Fibroblast of lung (primary cell): ENCODE results near the gene GTPBP6. TPM values are rescaled to one million over a fixed set of nuclear protein-coding genes. Genes with fewer than 3 reads are reported as not detected.

Source experiments
- DNase-seq, 2 donors: peaks; one replicate each; pipeline versions ENCODE4 v3.0.0 to v3.0.0-alpha.2; 2010; ENCODE audit warnings: low read depth in 2 of 2
- H2AFZ ChIP-seq: 2 replicates; pipeline ENCODE4 v1.5.1; 2012; ENCODE audit warnings: low read length, control low read depth, inconsistent platforms
- H3K27ac ChIP-seq: 2 replicates; pipeline ENCODE4 v1.5.1; 2011; ENCODE audit warnings: low read length, control low read depth; ENCODE audit not compliant: insufficient read depth
- H3K27me3 ChIP-seq: 2 replicates; pipeline ENCODE4 v1.5.1; 2011; ENCODE audit warnings: mild to moderate bottlenecking, low read length; ENCODE audit not compliant: control insufficient read depth, insufficient read depth
- H3K36me3 ChIP-seq: 2 replicates; pipeline ENCODE4 v1.5.1; 2011; ENCODE audit warnings: low read length; ENCODE audit not compliant: control insufficient read depth, insufficient read depth
- H3K4me1 ChIP-seq: 2 replicates; pipeline ENCODE4 v1.5.1; 2011; ENCODE audit warnings: low read length; ENCODE audit not compliant: control insufficient read depth, insufficient read depth; ENCODE audit errors: extremely low read depth
- H3K4me2 ChIP-seq: 2 replicates; pipeline ENCODE4 v1.5.1; 2011; ENCODE audit warnings: low read length, control low read depth; ENCODE audit not compliant: insufficient read depth; ENCODE audit errors: extremely low read depth
- H3K4me3 ChIP-seq, 4 experiments: fragments of 200-600 bp in 1 of 4; sonication (generic) in 1 of 4; replicated peaks in 1 of 4; 2 replicates each; pipeline ENCODE4 v1.5.1; 2011 to 2016; ENCODE audit warnings: low read length in 4 of 4, low read depth in 3 of 4, mild to moderate bottlenecking in 3 of 4, control low read depth in 2 of 4, inconsistent platforms in 1 of 4, mixed read lengths in 1 of 4; ENCODE audit not compliant: insufficient read depth in 1 of 4; ENCODE audit errors: control extremely low read depth in 1 of 4
- H3K79me2 ChIP-seq: 2 replicates; pipeline ENCODE4 v1.5.1; 2012; ENCODE audit warnings: mild to moderate bottlenecking, low read length, inconsistent platforms; ENCODE audit not compliant: control insufficient read depth, insufficient read depth
- H3K9ac ChIP-seq: 2 replicates; pipeline ENCODE4 v1.5.1; 2011; ENCODE audit warnings: mild to moderate bottlenecking, low read length, control low read depth; ENCODE audit not compliant: insufficient read depth
- H3K9me3 ChIP-seq: 2 replicates; pipeline ENCODE4 v1.5.1; 2012; ENCODE audit warnings: low read depth, low read length; ENCODE audit not compliant: control insufficient read depth, insufficient read depth
- H4K20me1 ChIP-seq: 2 replicates; pipeline ENCODE4 v1.5.1; 2011; ENCODE audit warnings: low read length; ENCODE audit not compliant: control insufficient read depth, insufficient read depth; ENCODE audit errors: extremely low read depth
- CTCF ChIP-seq, 2 donors: IDR thresholded peaks in 1 of 2; conservative IDR thresholded peaks in 1 of 2; 1 replicate in 1 of 2; 2 replicates in 1 of 2; pipeline ENCODE4 v1.5.1; 2011 to 2012; ENCODE audit warnings: low read length in 2 of 2, control low read depth in 1 of 2, inconsistent platforms in 1 of 2, low read depth in 1 of 2, mild to moderate bottlenecking in 1 of 2
- EZH2 ChIP-seq: IDR thresholded peaks from 2 replicates; pipeline ENCODE4 v1.5.1; 2012; ENCODE audit warnings: low read length, control low read depth, mild to moderate bottlenecking; ENCODE audit errors: missing control alignments
- polyA minus RNA-seq: library from RNA; depleted of rRNA, polyadenylated mRNA; stranded (reverse); fragments of >200 nt; gene quantifications from 2 replicates; pipeline ENCODE4 v1.2.3, GENCODE V29; 2011; ENCODE audit warnings: low replicate concordance
- polyA plus RNA-seq, 2 donors: library from polyadenylated mRNA; depleted of rRNA in 1 of 2; stranded (reverse) in 1 of 2; unstranded in 1 of 2; fragments of >200 nt; gene quantifications; 2 replicates each; pipeline ENCODE4 v1.2.1, GENCODE V29; 2011 to 2012; ENCODE audit warnings: missing spikeins in 1 of 2
- total RNA-seq: library from RNA; depleted of rRNA; stranded (reverse); fragments of >200 nt; gene quantifications from 2 replicates; pipeline ENCODE4 v1.2.1, GENCODE V29; 2014

GTPBP6 gene
- total RNA-seq: 36.2 and 46.1 TPM in 2 replicates
- 15.4 and 24.0 TPM in 2 replicates for polyA plus RNA-seq
- 29.3 and 55.1 TPM in 2 replicates for polyA plus RNA-seq (2012)
- 12.4 and 21.8 TPM in 2 replicates for polyA minus RNA-seq

GRCh38 chrX:318739-319578 lies at the start of gene GTPBP6:
Gene GTPBP6 (minus strand): TSS chrX:318796. CDS start chrX:318787, 9 bp downstream.
- TF ChIP-seq EZH2 (no peak), CTCF (conservative IDR thresholded peaks at IDR 0.05 in 1 of 2, IDR thresholded peaks at IDR 0.05 in 1 of 2; ENCODE audit: low read depth in 1 of 2, low read length in 2 of 2) (peak; percentile 12 to 15)
- Histone ChIP-seq H3K4me2 (peak within 1 kb of the TSS; percentile 92), H3K4me3 (peak within 1 kb of the TSS; percentile 71 to 97 (median 88)), H2AFZ (peak within 1 kb of the TSS; percentile 78), H3K27me3 (no peaks in the 10 kb centered on the region), H3K4me1 (no peaks in the 10 kb centered on the region), H3K9ac (peak within 1 kb of the TSS; percentile 94), H4K20me1 (no peaks in the 10 kb centered on the region), H3K27ac (peak within 1 kb of the TSS; percentile 89), H3K79me2 (peaks cover 2% of the 10 kb centered on the region), H3K36me3 (peaks cover 12% of the 10 kb centered on the region), H3K9me3 (no peaks in the 10 kb centered on the region)
- DNase-seq: peak; percentile 99 to 100

GRCh38 chrX:367866-368265 lies 49.3 kb upstream of the GTPBP6 start:
- TF ChIP-seq CTCF (conservative IDR thresholded peaks at IDR 0.05 in 1 of 2, IDR thresholded peaks at IDR 0.05 in 1 of 2; ENCODE audit: low read depth in 1 of 2, low read length in 2 of 2) (no peak), EZH2 (no peak)
- no peak overlapping the region for H3K27ac ChIP-seq
- no peaks in the 10 kb centered on the region for H3K36me3 ChIP-seq
- no peaks in the 10 kb centered on the region for H3K9me3 ChIP-seq
- H2AFZ ChIP-seq: no peak overlapping the region
- no peak overlapping the region for H3K4me3 ChIP-seq
- peaks cover 1% of the 10 kb centered on the region for H3K27me3 ChIP-seq
- H4K20me1 ChIP-seq: no peaks in the 10 kb centered on the region
- no peak overlapping the region for H3K9ac ChIP-seq
- DNase-seq: no peak
- no peaks in the 10 kb centered on the region for H3K4me1 ChIP-seq
- H3K79me2 ChIP-seq: no peaks in the 10 kb centered on the region
- H3K4me2 ChIP-seq: no peak overlapping the region

GRCh38 chrX:367349-367748 lies 48.8 kb upstream of the GTPBP6 start:
- Histone ChIP-seq H3K27me3 (no peaks in the 10 kb centered on the region), H3K79me2 (no peaks in the 10 kb centered on the region)
- no peak for DNase-seq

More at GRCh38 chrX:367349-367748, 48.8 kb upstream of the GTPBP6 start:
- no peak overlapping the region for H3K27ac ChIP-seq
- no peaks in the 10 kb centered on the region for H3K36me3 ChIP-seq
- H4K20me1 ChIP-seq: no peaks in the 10 kb centered on the region
- H3K9ac ChIP-seq: no peak overlapping the region
- no peaks in the 10 kb centered on the region for H3K9me3 ChIP-seq
- H2AFZ ChIP-seq: no peak overlapping the region
- no peaks in the 10 kb centered on the region for H3K4me1 ChIP-seq
- no peak overlapping the region for H3K4me2 ChIP-seq
- H3K4me3 ChIP-seq: no peak overlapping the region
- no peak for TF ChIP-seq CTCF (conservative IDR thresholded peaks at IDR 0.05 in 1 of 2, IDR thresholded peaks at IDR 0.05 in 1 of 2; ENCODE audit: low read depth in 1 of 2, low read length in 2 of 2)
- no peak for TF ChIP-seq EZH2
